HCT116 (cell line): ENCODE measurements around the gene USP48. TPM values are rescaled to one million over a fixed set of nuclear protein-coding genes. Genes with fewer than 3 reads are reported as not detected.

Experiments used
- ATAC-seq: fragments of 200-7000 bp; cut with Tn5 transposase; 2 replicates; pipeline ENCODE4 v1.9.1; 2020; ENCODE audit warnings: mild to moderate bottlenecking, moderate library complexity
- BruUV-seq: library from RNA; stranded (reverse); fragments of 400-500 nt; replicated peaks from 2 replicates; lab custom pipeline; 2021; lab: Mats Ljungman, UMichigan
- CTCF ChIA-PET: fragments of 300-600 bp; sonication (Branson Sonifier 250); formaldehyde crosslinking; loops from one replicate; lab custom pipeline; 2021; ENCODE audit warnings: antibody characterized with exemption; lab: Charles Lee
- POLR2A ChIA-PET: fragments of 300-600, 350-600 bp; sonication (Branson Sonifier 250); formaldehyde crosslinking; loops from one replicate; lab custom pipeline; 2021; ENCODE audit warnings: antibody characterized with exemption; lab: Charles Lee
- RAD21 ChIA-PET, 2 experiments: fragments of 300-600 bp; sonication (Branson Sonifier 250); formaldehyde crosslinking; loops; one replicate each; lab custom pipeline; 2023; ENCODE audit warnings: low total read pairs in 2 of 2; ENCODE audit not compliant: uncharacterized antibody in 2 of 2, unreplicated experiment in 2 of 2, low non-redundant PET in 1 of 2; lab: Charles Lee
- DNase-seq: peaks from one replicate; pipeline ENCODE4 v3.0.0-alpha.2; 2010; ENCODE audit warnings: low read depth, low spot score
- H2AFZ ChIP-seq: fragments of 200-600 bp; shearing (Covaris generic), sonication (generic); 2 replicates; pipeline ENCODE4 v1.6.1; 2017; ENCODE audit warnings: low read depth, mixed run types, mixed read lengths, antibody characterized with exemption, low read length; ENCODE audit not compliant: poor library complexity, severe bottlenecking
- H3K27ac ChIP-seq: 2 replicates; pipeline ENCODE4 v1.5.1; 2012; ENCODE audit warnings: low read depth, low read length
- H3K27me3 ChIP-seq: fragments of 200-600 bp; sonication (generic); 2 replicates; pipeline ENCODE4 v1.6.1; 2016; ENCODE audit warnings: mixed run types, low read length, mixed read lengths; ENCODE audit not compliant: insufficient read depth
- H3K36me3 ChIP-seq, 2 experiments: fragments of 200-500 bp in 1 of 2; fragments of 200-600 bp in 1 of 2; sonication (Bioruptor generic) in 1 of 2; sonication (generic) in 1 of 2; 2 replicates each; pipeline versions ENCODE4 v1.5.1 to v1.6.1; 2014 to 2016; ENCODE audit warnings: low read length in 2 of 2, inconsistent platforms in 1 of 2, mixed read lengths in 1 of 2, mixed run types in 1 of 2; ENCODE audit not compliant: insufficient read depth in 2 of 2, control insufficient read depth in 1 of 2
- H3K4me1 ChIP-seq, 2 experiments: fragments of 200-600 bp in 1 of 2; sonication (generic) in 1 of 2; 2 replicates each; pipeline versions ENCODE4 v1.5.1 to v1.6.1; 2012 to 2017; ENCODE audit warnings: low read length in 2 of 2, inconsistent platforms in 1 of 2, mild to moderate bottlenecking in 1 of 2, mixed read lengths in 1 of 2, mixed run types in 1 of 2, moderate library complexity in 1 of 2; ENCODE audit not compliant: insufficient read depth in 2 of 2, control insufficient read depth in 1 of 2
- H3K4me2 ChIP-seq: fragments of 200-600 bp; sonication (generic); 2 replicates; pipeline ENCODE4 v1.6.1; 2017; ENCODE audit warnings: mixed run types, low read length, mixed read lengths
- H3K4me3 ChIP-seq, 2 experiments: fragments of 200-600 bp in 1 of 2; sonication (generic) in 1 of 2; replicated peaks in 1 of 2; 2 replicates each; pipeline ENCODE4 v1.5.1; 2011 to 2016; ENCODE audit warnings: low read length in 2 of 2, control low read depth in 1 of 2, low read depth in 1 of 2, mild to moderate bottlenecking in 1 of 2, mixed read lengths in 1 of 2, mixed run types in 1 of 2
- H3K79me2 ChIP-seq: fragments of 200-600 bp; sonication (generic); 2 replicates; pipeline ENCODE4 v1.6.1; 2017; ENCODE audit warnings: mild to moderate bottlenecking, mixed run types, low read length, moderate library complexity, mixed read lengths; ENCODE audit not compliant: insufficient read depth
- H3K9ac ChIP-seq: fragments of 200-600 bp; sonication (generic); 2 replicates; pipeline ENCODE4 v1.6.1; 2016; ENCODE audit warnings: low read length, mixed read lengths
- H3K9me2 ChIP-seq: fragments of 200-600 bp; sonication (generic), shearing (Covaris generic); 2 replicates; pipeline ENCODE4 v1.6.1; 2017; ENCODE audit warnings: mixed run types, mild to moderate bottlenecking, moderate library complexity; ENCODE audit not compliant: insufficient read depth
- H3K9me3 ChIP-seq, 2 experiments: fragments of 200-500 bp in 1 of 2; fragments of 200-600 bp in 1 of 2; sonication (Bioruptor generic) in 1 of 2; sonication (generic) in 1 of 2; 2 replicates each; pipeline ENCODE4 v1.6.1; 2014 to 2017; ENCODE audit warnings: low read length in 2 of 2, mixed read lengths in 2 of 2, inconsistent platforms in 1 of 2, low read depth in 1 of 2, mild to moderate bottlenecking in 1 of 2, mixed run types in 1 of 2, moderate library complexity in 1 of 2; ENCODE audit not compliant: control insufficient read depth in 1 of 2, insufficient read depth in 1 of 2
- H4K20me1 ChIP-seq: fragments of 200-600 bp; sonication (generic), shearing (Covaris generic); 2 replicates; pipeline ENCODE4 v1.6.1; 2017; ENCODE audit warnings: mixed run types, mild to moderate bottlenecking, moderate library complexity; ENCODE audit not compliant: insufficient read depth
- ATF3 ChIP-seq: IDR thresholded peaks from 2 replicates; pipeline ENCODE4 v1.6.1; 2012
- CEBPB ChIP-seq: IDR thresholded peaks from 2 replicates; pipeline ENCODE4 v1.6.1; 2012; ENCODE audit warnings: low read depth
- CTCF ChIP-seq, 3 experiments: fragments of 200-600 bp in 1 of 3; sonication (generic) in 1 of 3; IDR thresholded peaks in 2 of 3; conservative IDR thresholded peaks in 1 of 3; 2 replicates each; pipeline ENCODE4 v1.5.1; 2012 to 2017; ENCODE audit warnings: low read depth in 2 of 3, low read length in 2 of 3, antibody characterized with exemption in 1 of 3, borderline replicate concordance in 1 of 3, control low read depth in 1 of 3, mild to moderate bottlenecking in 1 of 3, mixed read lengths in 1 of 3, mixed run types in 1 of 3, moderate library complexity in 1 of 3; ENCODE audit not compliant: insufficient read depth in 1 of 3
- EGR1 ChIP-seq: IDR thresholded peaks from 2 replicates; pipeline ENCODE4 v1.6.1; 2012; ENCODE audit warnings: low read depth
- ELF1 ChIP-seq: IDR thresholded peaks from 2 replicates; pipeline ENCODE4 v1.6.1; 2012; ENCODE audit warnings: low read depth, borderline replicate concordance
- FOSL1 ChIP-seq: IDR thresholded peaks from 2 replicates; pipeline ENCODE4 v1.6.1; 2012; ENCODE audit warnings: low read depth
- JUND ChIP-seq: IDR thresholded peaks from 2 replicates; pipeline ENCODE4 v1.6.1; 2012
- POLR2AphosphoS5 ChIP-seq: IDR thresholded peaks from 2 replicates; pipeline ENCODE4 v1.6.1; 2011; ENCODE audit warnings: mild to moderate bottlenecking, low read depth, low read length, moderate library complexity
- RAD21 ChIP-seq: IDR thresholded peaks from 2 replicates; pipeline ENCODE4 v1.6.1; 2012; ENCODE audit warnings: low read depth, mild to moderate bottlenecking
- REST ChIP-seq: IDR thresholded peaks from 2 replicates; pipeline ENCODE4 v1.6.1; 2012; ENCODE audit warnings: low read depth
- SIN3A ChIP-seq: IDR thresholded peaks from 2 replicates; pipeline ENCODE4 v1.6.1; 2012; ENCODE audit warnings: low read depth
- SP1 ChIP-seq: IDR thresholded peaks from 2 replicates; pipeline ENCODE4 v1.6.1; 2012; ENCODE audit warnings: low read depth
- SRF ChIP-seq: IDR thresholded peaks from 2 replicates; pipeline ENCODE4 v1.6.1; 2012; ENCODE audit warnings: low read depth
- YY1 ChIP-seq: IDR thresholded peaks from 2 replicates; pipeline ENCODE4 v1.6.1; 2011; ENCODE audit warnings: low read length, low read depth, moderate library complexity, mild to moderate bottlenecking; ENCODE audit not compliant: insufficient replicate concordance; ENCODE audit errors: extremely low read depth
- ZFX ChIP-seq: fragments of 450-650 bp; IDR thresholded peaks from 2 replicates; pipeline ENCODE4 v1.6.1; 2017
- intact Hi-C: fragments of 100-400 bp; cut with micrococcal nuclease; formaldehyde crosslinking; loops from 2 replicates; pipeline ENCODE4 v1.10.0; 2022
- total RNA-seq: library from RNA; stranded (reverse); gene quantifications from one replicate; pipeline ENCODE4 v1.2.1, GENCODE V29; 2021; ENCODE audit not compliant: unreplicated experiment

Gene USP48
- total RNA-seq, 1 experiment from 2014 or later, result 54.8 TPM

- H2AFZ ChIP-seq, result no peak overlapping the region
- ChIA-PET RAD21 (no interaction called here), CTCF (no interaction called here), POLR2A (no interaction called here)
- intact Hi-C loops, result no loop called here
- ATAC-seq (no peak), DNase-seq (no peak)
- BruUV-seq, result no TSS peak
- no peaks in the 10 kb centered on the region for H3K9me2 ChIP-seq
- H3K36me3 ChIP-seq, result peaks cover 6 to 13% of the 10 kb centered on the region in 2 experiments; a peak in 2 of 4 replicates
- no peaks in the 10 kb centered on the region for H3K9me3 ChIP-seq
- H3K27ac ChIP-seq, result no peak overlapping the region
- H4K20me1 ChIP-seq, result no peaks in the 10 kb centered on the region
- H3K27me3 ChIP-seq, result no peaks in the 10 kb centered on the region
- H3K9ac ChIP-seq, result no peak overlapping the region
- no peak overlapping the region for H3K4me3 ChIP-seq
- TF ChIP-seq ELF1 (no peak), EGR1 (no peak), ATF3 (no peak), JUND (no peak), FOSL1 (no peak), CEBPB (no peak), SIN3A (no peak), REST (no peak), POLR2AphosphoS5 (no peak), YY1 (no peak), RAD21 (no peak), SP1 (no peak), CTCF (IDR thresholded peaks at IDR 0.05 in 2 of 3, conservative IDR thresholded peaks at IDR 0.05 in 1 of 3; ENCODE audit: borderline replicate concordance in 1 of 3, insufficient read depth in 1 of 3, low read depth in 2 of 3, low read length in 2 of 3) (no peak), ZFX (no peak), SRF (no peak)
- H3K4me1 ChIP-seq, result no peaks in the 10 kb centered on the region
- H3K79me2 ChIP-seq, result no peaks in the 10 kb centered on the region
- no peak overlapping the region for H3K4me2 ChIP-seq
Measured at GRCh38 chr1:21693732-21694131, 89.2 kb downstream of the USP48 start.
